Left ventricle myocardium superior (tissue), 1 donor: Measurements from ENCODE around the gene KCTD1. TPM values are rescaled to one million over a fixed set of nuclear protein-coding genes. Genes with fewer than 3 reads are reported as not detected.

Experiments
- ATAC-seq: fragments of 200-7000 bp; cut with Tn5 transposase; one replicate; pipeline ENCODE4 v1.9.1; 2020; ENCODE audit warnings: mild to moderate bottlenecking, moderate library complexity
- DNase-seq: peaks from one replicate; pipeline ENCODE4 v3.0.0-alpha.2; 2020
- intact Hi-C: fragments of 100-400 bp; cut with micrococcal nuclease; formaldehyde crosslinking; loops from one replicate; pipeline ENCODE4 v1.11.0; 2022
- total RNA-seq: library from RNA; stranded (reverse); fragmentation: NEBNext Ultra II Directional; extraction: Animal tissue kit (Norgen Biotek cat#: 25700); gene quantifications from one replicate; pipeline ENCODE4 v1.2.1, GENCODE V29; 2021
- donor health status: DM: no; HTN: yes; CAD: no; lungs with severe emphysema.

The KCTD1 gene
- total RNA-seq, 1 donor from 2014 or later, result 17.2 TPM

DNA sequence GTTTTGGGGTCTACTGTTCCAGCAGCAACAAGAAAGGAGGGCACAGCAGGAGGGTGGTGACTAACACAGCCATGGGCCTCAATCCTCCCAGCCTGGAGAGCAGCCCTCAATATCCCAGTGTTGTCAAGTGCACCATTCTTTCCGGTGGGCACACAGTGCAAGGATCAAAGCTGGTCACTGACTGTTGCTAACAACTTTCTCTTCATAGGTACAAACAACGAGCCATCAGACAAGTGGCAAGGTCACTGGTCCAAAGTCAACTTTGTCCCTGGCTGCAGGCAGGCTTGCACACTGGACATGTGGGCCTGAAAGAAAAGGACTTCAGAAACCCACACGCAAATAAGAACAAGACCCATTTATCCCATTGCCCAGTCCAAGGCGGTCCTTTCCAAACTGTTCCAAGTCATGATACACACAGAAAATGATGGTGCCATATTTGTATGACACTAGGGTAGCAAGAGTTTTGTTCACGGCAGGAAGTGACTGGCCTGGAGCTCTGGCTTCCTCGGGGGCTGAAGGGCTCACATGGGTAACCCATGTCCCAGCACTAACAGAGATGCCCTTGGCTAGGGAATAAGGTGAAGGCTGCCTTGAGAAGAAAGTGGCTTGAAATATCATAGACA is 57.0 kb downstream of the KCTD1 start:
- intact Hi-C loops, result no loop called here
- DNase-seq (no peak), ATAC-seq (no peak)

DNA sequence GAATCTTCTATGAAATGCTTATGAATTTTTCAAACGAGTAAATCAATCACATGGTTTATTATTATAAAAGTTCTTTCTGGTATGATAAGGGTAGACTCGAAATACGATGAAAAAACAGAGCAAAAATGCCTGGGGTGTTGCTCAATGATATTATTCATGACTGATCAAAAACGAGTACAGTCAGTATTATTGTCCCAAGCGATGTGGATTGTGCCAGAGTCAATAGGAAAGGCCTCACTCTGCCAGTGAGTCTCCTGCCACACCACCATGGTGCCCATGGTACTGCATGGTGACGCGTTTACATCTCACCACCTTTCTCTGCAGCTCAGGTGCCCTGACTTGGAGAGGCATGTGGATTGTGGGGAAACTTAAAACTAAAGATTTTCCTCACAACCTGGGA is 58.5 kb downstream of the KCTD1 start:
- no peak for DNase-seq
- no peak for ATAC-seq
- intact Hi-C loops, result no loop called here

DNA sequence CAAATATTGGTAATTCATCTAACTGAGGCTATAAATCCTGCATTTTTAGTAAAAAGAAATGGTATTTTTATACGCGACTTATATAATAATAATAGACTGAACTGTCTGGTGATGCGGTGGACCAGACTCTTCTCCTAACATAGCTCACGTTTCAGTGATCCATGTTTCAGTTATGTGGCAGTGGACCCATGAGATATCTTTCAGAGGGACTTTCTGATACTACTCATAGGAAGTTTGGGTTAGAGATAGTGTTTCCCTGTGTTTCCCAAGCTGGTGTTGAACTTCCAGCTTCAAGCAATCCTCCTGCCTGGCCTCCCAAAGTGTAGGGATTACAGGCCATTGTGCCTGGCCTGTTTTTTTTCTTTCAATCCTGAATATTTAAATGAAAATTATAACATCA is 59.2 kb downstream of the KCTD1 start:
- intact Hi-C loops, result no loop called here
- DNase-seq (no peak), ATAC-seq (no peak)

DNA sequence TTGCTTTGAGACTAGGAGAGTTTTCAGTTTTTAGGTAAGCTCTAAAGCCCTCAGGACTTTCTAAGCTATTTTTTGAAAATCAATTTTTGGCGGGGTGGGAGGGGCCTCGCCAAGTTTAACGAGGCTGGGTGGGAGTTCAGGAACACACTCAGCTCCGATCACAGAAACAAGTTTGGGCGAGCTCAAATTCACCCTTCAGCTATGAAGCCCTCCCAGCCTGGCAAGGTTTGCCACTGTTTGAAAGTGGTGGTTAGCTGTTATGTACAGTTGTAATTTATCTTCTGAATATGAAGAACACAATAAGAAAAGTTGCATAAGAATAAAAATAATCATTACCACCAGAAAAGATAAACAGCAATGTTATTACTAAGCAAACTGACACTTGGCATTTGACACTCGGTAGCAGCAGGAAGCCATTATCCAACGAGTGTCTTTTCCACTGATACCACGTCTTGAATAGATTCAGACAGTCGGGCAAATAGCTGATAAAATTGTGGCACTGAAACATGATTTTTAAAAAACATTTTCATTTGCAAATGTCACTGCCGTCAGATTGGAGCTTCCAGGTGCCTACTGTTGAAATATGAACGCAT is 59.8 kb downstream of the KCTD1 start:
- DNase-seq (no peak), ATAC-seq (no peak)
- intact Hi-C loops, result no loop called here

DNA sequence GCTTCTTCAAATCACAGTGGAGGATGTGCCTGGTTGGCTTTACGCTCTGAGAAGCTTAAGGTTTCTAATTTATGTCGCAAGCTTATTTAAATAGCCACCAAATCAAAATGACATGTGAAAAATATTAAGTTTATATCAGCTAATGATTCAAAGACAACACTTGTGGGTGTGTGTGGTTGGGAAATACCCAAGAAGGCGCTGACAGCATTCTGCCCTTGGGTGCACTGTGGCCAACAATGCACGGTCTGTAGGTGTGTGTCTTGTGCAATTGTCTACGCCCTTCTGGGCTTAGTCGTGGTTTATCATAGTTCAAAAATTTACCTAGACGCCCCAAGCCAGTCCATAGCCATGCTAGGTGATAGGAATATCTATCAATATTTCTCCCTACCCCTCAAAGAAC is 60.9 kb downstream of the KCTD1 start:
- no peak for ATAC-seq
- no peak for DNase-seq

DNA sequence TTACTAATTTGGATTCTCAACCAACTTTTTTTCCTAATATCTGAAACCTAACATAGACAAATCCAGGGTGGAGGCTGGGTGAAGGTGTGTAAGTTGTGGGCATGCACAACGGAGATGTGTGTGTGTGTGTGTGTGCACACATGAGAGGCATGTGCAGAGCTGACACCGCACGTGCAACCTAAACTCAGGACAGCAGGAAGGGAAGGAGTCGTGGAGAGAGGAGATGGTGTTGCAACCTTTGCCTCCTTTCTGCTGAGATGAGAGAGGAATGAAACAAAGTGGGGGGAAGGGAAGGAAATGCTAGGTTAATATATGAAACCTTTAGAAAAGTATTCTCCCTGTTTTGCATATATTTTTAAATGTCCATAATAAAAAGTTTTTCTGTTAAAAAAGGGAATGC is 64.7 kb downstream of the KCTD1 start:
- ATAC-seq (no peak), DNase-seq (no peak)
- intact Hi-C loops, result no loop called here

More for the DNA sequence above, 60.9 kb downstream of the KCTD1 start:
- intact Hi-C loops, result no loop called here

DNA sequence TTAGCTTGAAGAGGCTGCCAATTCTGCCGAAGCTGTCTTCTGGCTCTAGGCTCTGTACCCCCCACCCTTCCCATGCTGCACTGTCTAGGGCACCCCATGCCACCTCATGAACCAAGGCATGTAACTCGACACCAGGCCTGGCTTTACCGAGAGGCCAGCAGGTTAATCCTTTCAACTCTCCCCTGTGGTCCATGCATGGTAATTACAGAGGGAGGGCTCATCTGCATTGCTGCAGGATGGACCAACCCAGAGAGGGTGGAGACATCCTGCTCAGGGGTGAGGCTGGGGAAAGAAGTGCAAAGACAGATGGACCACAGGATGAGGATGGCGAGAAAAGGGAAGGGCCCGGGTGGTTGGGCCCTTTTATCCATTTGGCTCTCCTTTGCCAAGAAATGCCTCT is 65.8 kb downstream of the KCTD1 start:
- ATAC-seq (no peak), DNase-seq (no peak)
- intact Hi-C loops, result no loop called here

DNA sequence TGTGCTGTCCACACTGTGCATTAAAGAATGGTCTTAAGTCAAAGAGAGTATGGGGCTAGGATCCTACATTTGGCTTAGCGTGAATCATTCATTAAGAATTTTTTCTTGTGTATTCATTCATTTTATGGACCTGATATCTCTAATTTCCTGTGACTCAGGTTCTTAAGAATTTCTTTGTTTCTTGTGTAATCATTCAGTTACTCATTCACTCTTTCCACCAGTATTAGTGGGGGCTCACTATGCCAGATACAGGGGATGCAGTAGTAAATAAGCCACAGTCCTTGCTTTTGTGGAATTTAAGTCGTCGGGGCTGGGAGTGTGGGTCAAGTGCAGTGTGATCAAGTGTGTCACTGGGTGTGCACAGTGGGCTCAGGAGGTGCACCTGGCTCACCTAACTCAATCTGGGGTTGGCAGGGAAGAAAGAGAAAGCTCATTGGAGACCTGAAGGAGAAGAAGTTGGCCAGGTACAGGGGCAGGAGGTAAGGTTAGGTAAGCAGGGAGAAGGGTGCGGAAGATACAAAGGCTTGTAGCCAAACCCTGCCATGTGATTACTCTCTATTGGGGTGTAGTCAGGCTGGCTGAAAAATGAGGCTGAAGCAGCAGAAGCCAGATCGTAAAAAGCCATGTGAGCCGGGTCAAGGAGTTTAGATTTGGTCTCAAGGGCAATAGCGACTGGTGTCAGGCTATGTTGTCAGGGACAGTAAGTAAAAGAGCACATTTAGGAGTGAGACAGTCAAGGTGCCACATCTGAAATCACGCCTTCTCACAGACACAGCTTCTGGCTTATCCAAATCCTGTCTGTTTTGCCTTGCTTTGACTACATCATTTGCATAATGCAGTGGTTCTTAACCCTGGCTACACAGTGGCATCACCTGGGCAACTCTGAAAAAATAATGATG is 67.2 kb downstream of the KCTD1 start:
- DNase-seq (no peak), ATAC-seq (no peak)
- intact Hi-C loops, result no loop called here

DNA sequence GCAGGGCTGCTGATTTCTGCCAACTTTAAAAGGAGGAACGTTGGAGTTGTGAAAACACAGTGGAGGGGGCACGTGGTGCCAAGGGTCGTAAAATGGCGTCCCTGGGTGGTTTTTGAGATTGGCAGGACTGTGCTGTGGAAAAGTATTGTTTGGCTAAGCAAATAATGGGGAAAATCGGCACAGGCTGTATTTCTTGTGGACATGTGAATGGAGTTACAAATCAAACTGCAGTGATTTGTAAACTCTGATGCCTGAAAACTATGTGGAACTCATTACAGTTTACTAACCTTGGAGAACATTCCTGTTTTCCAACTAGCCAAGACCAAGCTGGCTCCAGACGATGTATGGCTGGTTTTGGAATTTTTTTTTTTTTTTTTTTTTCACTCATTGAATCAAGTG is 68.7 kb downstream of the KCTD1 start:
- intact Hi-C loops, result loop anchor here (10.0 kb wide), 2 partner anchors 65 kb away; partner anchors contain the start of gene KCTD1
- DNase-seq, result no peak
- ATAC-seq, result no peak

DNA sequence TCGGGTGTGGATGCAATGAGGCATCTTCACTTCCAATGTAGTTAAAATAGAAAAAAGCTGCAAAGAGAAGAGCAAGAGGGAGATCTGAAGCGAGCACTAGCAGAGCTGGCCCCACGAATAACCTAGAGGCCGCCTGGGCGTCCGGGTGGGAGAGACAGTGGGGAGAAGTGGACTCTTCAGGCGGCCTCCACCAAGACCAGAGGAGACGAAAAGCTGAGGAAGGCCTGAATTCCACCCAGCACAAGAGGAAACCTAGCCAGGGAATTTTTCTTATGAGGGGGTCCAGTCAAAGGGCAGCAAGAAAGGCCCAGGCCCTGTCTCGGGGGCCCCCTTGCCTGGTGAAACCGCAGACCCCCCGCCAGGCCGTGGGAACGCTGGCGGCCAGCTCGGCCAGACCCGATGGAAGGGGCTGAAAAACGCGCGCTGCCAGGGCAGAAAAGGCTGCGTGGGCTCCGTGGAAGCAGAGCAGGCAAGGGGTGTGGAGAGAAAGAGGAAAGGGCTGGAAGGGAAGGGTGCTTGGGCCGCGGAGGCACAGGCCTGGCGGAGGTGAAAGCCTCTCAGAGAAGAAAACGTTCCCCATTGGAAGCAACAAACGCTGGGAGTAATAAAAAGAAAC is 69.2 kb downstream of the KCTD1 start:
- ATAC-seq (no peak), DNase-seq (no peak)
- intact Hi-C loops, result loop anchor here (10.0 kb wide), 2 partner anchors 64 to 66 kb away; partner anchors contain the start of gene KCTD1

DNA sequence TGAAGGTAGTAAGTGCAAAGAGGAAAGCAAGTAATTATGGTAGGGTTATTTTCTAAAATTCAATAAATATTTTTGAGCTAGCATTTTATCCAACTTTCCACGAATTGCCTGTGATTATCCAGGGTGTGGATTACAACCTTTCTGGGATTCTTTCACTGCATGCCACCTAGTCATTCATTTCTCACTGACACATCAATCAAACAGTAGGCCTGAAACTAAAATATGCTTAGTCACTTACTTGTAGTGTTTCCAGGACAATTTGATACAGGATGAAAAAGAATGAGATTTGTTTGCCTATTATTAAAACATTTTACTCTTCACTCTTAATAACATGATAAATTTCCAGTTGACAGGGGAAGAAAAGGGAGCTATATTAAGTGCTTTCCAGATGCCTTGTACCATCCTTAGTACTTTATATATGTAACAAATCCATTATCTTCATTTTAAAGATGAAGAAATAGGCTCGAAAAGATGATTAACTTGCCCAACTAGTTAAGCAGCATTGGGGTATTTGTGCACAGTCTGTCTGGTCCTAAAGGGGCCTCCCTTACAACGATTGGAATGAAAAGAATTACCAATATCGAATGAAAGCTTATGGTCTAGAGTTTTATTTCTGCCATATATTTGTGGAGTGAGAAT is 70.4 kb downstream of the KCTD1 start:
- no peak for DNase-seq
- intact Hi-C loops, result loop anchor here (10.0 kb wide), 2 partner anchors 63 to 67 kb away; partner anchors contain the start of gene KCTD1
- ATAC-seq, result no peak

DNA sequence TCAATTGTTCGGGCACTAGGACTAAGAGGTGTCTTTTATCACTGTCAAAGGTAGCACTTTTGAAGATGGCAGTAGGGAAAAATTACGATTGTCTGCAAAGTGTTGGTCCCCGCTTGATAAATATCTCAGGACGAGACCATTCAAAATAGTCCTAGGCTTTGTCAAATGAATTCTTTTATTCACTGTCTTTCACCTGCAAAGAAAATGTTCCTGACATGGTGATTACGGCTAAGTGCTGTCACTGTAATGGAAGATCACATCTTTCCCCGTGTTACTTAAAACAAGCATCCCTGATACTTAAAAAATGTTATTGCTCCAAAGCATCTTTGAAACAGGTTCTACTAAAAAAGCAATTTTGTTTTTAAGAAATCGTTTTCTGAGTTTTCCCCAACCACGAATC is 71.7 kb downstream of the KCTD1 start:
- ATAC-seq, result no peak
- no peak for DNase-seq

DNA sequence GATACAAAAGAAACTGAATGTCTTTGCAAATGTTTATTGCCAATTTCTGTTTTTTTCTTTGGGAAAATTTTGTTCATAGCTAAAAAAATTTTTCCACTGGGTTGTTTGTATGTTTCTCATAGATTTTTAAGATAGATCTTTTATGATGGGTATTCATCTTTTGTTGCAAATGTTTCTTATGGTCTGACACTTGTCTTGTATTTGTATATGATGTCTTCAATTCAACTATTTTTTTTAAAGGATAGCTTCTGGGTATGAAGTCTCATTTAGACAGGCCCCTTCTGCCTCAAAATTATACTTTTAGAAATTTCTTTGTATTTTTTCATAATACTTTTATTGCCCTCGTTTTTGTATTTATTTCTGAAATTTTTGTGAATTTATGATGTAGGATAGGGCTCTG is 73.8 kb downstream of the KCTD1 start:
- DNase-seq (no peak), ATAC-seq (no peak)
- intact Hi-C loops, result loop anchor here (10.0 kb wide), 2 partner anchors 60 to 70 kb away; partner anchors contain the start of gene KCTD1

More for the DNA sequence above, 71.7 kb downstream of the KCTD1 start:
- intact Hi-C loops, result loop anchor here (10.0 kb wide), 2 partner anchors 62 to 68 kb away; partner anchors contain the start of gene KCTD1

DNA sequence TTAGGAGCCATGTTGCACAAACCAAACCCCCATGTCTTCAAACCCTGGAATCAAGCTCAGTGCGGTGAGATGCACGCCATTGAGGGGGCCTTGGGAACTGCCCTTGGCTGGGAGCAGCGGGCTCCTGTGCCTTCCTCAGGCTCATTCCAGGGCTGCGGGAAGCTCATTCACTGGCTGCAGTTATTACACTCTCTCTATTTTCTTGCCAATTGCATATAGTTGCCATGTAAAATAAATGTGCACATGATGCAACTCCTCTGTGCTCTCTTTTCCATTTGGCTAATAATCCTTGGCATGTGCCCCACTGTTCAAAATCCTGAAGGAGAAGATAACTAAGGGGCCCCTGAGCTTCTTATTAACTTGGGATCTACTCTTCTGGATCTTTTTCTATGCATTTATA is 74.7 kb downstream of the KCTD1 start:
- ATAC-seq (no peak), DNase-seq (no peak)
- intact Hi-C loops, result loop anchor here (10.0 kb wide), 2 partner anchors 59 to 71 kb away; partner anchors contain the start of gene KCTD1

DNA sequence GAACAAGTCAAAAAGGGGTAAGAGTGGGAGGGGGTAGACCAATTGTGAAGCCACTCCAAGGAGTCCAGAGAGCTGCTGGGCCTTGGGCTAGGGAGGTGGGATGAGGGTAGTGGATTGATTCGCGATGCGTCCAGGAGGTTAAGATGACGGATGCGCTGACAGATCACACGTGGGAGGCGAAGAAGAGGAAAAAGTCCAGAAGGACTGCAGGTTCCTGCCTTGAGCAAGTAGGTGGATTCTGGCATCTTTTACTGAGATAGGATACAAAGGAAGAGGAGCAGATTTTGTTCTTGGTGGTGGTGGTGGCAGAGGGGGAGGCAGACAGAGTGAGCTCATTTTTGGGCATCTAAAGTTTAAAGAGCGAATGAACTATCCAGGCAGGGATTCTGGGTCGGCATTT is 76.5 kb downstream of the KCTD1 start:
- intact Hi-C loops, result loop anchor here (10.0 kb wide), 2 partner anchors 57 to 73 kb away; partner anchors contain the start of gene KCTD1
- DNase-seq, result no peak
- no peak for ATAC-seq

DNA sequence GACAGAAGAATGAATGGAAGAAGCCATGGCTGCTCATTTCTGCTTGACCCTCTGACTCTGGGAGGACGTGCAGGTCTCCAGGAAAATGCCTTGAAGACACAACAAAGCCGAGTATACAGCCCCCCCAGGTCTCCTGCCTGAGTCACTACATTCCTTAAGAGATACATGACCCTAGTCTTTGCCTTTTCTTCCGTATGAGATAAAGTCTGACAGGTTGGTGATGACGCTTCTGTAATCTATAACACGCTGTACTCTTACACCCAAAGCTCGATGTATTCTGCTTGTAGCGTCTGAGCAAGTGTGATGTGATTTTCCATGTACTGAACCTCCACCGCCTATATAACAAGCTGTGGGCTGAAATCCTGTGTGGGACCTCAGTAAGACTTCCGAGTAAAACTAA is 77.3 kb downstream of the KCTD1 start:
- DNase-seq (no peak), ATAC-seq (peak; percentile 33)

DNA sequence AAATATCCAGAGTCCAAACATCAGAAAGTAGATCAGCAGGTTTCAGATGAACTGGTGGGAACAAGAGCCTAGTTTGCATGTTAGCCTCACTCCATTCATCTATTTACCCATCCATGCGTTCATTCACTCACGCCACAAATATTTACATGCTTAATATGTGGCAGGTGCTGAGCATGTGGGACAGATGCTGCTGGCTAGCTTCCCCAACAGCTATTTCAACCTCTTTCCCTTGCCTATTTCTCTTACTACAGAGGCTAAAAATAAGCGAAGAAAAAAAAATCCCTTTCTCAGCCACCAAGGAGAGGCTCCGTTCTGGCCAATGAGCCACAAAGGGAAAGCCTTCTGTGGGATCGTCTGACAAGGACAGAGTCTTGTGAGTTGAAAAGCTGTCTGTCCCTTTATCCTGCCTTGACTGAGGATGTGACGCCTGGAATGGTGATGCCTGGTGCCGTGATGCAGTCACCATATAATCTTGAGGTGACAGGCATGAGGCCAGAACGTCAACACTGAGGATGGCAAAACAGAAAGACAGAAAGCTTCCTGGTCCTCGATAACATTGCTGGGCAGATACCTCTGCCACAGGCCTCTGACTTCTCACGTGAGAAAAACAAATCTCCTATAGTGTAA is 78.2 kb downstream of the KCTD1 start:
- DNase-seq, result no peak
- ATAC-seq, result no peak
- intact Hi-C loops, result loop anchor here (10.0 kb wide), 2 partner anchors 55 to 75 kb away; partner anchors contain the start of gene KCTD1

More for the DNA sequence above, 77.3 kb downstream of the KCTD1 start:
- intact Hi-C loops, result loop anchor here (10.0 kb wide), 2 partner anchors 56 to 74 kb away; partner anchors contain the start of gene KCTD1

DNA sequence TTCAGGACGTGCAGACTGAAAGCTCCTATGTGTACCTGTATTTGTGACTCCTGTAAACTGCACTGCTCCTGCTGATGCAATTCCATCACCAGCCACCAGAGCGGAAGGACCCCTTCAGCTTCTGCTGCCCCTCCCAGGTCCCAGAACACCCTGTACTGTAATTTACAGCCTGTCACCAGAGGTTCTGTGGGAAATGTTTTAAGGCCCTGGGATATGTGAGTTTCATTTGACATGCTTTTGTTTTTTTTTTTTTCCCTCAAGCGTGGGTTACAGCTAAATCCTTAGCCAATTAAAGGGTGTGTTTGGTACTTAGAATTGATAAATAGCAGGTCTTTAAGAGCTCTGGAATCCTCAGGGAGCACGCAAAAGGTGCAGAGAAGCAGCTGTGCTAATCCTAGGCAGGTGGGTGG is 79.4 kb downstream of the KCTD1 start:
- DNase-seq, result no peak
- no peak for ATAC-seq
- intact Hi-C loops, result no loop called here
